Cardiac atrium fibroblast (primary cell): ENCODE data around the gene CCNY. TPM values are rescaled to one million over a fixed set of nuclear protein-coding genes. Genes with fewer than 3 reads are reported as not detected.

Experiments used
- total RNA-seq: library from RNA; depleted of rRNA; stranded (reverse); fragments of >200 nt; gene quantifications from 2 replicates; pipeline ENCODE4 v1.2.3, GENCODE V29; 2015

Gene CCNY
- total RNA-seq, result 37.9 and 38.6 TPM in 2 replicates

GRCh38 chr10:35336084-35336831, at the start of gene CCNY:
CCNY (plus strand) TSS chr10:35336509; CDS start chr10:35337054, 545 bp downstream.

GRCh38 chr10:35605191-35605590, 268.9 kb downstream of the CCNY start, which contains the start of gene GJD4:
GJD4 (plus strand) TSS chr10:35605341; CDS start chr10:35605568, 227 bp downstream.

Other genes with a start within 250 kb of the CCNY start
- 15.5 and 21.5 TPM in 2 replicates for gene CUL2, start 246.2 kb upstream of the CCNY start, total RNA-seq
- 11.0 and 19.1 TPM in 2 replicates for gene CREM, start 209.7 kb upstream of the CCNY start, total RNA-seq